GM19455 (cell line): ENCODE results near the gene CRYL1.
A peak's percentile ranks its signal among the peaks of the same experiment; 100 is the strongest.

Source experiments
- ATAC-seq: cut with Tn5 transposase; IDR thresholded peaks from one replicate; pipeline ENCODE4 v1.9.1; 2021; ENCODE audit not compliant: unreplicated experiment

The CRYL1 gene

DNA sequence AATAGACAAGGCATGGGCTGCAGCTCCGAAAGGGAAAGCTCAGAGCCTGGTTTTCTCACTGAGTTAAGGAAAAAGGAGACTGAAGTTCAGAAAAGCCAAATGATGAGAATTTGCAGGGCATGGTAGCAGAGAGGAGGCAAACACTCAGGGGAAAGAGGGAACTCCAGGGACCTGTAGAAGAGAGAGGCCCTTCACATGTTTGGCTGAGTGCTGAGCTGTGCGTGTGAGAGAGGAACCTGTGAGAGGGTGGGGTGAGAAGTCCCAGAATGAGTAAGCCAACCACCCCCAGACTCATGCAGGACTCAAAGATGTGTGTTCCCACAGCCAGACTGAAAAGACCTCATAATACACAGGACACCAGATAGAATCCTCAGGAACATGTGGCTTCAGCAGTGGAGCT lies 2.8 kb upstream of the CRYL1 start:
- ATAC-seq, result peak; percentile 38

DNA sequence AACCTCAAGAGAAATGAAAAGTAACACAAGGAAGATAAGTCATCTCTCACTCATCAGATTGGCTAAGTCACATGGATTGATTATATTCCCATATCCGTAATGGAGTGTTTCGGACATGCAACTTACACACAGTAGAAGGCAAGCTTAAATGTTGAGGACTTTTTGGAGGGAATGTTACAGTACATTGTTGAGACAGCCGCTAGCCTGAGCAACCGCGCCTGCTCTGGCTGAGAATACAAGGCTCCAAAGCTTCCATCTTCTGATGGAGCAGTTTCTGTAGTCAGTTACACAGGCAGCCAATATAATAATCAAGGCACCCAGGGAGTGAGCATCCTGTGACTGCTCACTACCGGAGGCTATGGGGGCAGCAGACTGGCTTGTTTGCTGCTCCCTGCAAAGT lies 1.0 kb upstream of the CRYL1 start:
- ATAC-seq, result no peak

DNA sequence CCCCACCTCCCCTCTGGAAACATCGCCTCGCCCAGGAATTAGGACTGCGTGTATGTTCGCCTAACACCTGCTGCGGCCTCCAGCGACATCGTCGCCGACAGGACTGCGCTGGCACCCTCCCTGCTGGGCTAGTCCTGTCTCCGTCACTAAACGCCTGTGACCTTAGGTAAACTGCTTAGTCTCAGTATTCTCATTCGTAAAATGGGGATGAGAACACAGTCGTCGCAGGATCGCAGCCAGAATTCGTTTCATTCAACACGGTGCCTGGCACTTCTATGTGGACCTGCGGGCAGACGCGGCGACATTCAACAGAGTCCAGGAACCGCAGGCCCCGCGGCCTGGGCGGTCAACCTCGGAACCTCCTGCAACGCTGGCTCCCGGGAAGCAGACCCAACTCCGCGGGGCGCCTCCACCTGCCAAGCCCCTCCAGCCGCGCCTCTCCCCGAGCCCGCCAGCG lies 485 bp downstream of the CRYL1 start:
- peak; percentile 6 for ATAC-seq

GRCh38 chr13:20521364-20522115 lies 4.1 kb downstream of the CRYL1 start:
- ATAC-seq, result no peak

GRCh38 chr13:20519875-20520274 lies 5.8 kb downstream of the CRYL1 start:
- no peak for ATAC-seq

DNA sequence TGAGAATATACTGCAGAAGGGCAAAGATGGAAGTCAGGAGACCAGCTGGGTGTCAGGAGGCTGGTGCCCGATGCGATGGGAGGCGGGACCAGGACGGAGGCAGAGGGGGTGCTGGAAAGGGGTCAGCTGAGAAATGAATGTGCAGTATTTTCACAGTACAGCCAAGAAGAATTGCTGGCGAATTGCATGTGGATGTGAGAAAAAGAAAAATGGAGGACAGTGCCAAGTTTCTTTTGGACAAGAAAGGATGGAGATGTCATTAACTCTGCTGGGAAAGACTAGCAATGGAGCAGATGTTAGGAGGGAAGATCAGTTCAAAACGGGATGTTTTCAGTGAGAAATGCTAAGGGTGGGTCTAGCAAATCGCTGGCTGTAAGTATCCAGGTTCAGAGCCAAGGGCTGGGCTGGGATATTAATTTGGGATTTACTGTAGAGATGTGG lies 7.0 kb downstream of the CRYL1 start:
- no peak for ATAC-seq

GRCh38 chr13:20514866-20515265 lies 10.8 kb downstream of the CRYL1 start:
- ATAC-seq, result no peak

DNA sequence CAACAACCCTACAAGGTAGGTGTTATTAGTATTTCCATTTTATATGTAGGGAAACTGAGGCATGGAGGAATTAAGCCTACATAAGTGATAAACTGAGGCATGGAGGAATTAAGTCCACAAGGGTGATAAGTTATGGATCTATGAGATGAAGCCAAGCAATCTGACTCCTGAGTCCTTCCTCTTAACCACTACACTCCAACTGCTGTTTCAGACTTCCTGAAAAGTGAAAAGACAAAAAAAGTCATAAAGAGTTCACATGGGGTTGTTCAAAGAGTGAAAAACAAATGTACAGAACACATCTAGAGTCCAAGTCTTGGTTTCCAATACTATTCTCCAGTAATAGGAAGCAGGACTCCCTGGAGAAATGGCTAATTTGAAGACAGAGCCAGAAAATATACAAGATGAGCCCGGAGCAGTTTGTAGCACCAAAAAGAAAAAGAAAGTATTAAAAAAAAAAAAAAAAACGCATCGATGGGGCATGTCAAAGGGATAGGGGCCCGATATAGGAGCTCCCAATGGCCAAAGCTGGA lies 12.1 kb downstream of the CRYL1 start:
- ATAC-seq, result no peak

GRCh38 chr13:20512042-20512683 lies 13.5 kb downstream of the CRYL1 start:
- ATAC-seq, result no peak

DNA sequence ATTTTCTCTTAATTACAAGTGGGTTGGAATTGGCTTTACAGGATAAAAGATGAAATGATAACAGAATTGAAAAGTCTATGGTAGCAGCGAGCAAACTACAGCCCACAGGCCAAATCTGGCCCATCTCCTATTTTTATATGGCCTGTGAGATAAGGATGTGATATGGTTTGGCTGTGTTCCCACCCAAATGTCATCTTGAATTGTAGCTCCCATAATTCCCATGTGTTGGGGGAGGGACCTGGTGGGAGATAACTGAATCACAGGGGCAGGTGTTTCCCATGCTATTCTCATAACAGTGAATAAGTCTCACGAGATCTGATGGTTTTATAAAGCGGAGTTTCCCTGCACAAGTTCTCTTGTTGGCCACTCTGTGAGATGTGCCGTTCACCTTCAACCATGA lies 19.0 kb downstream of the CRYL1 start:
- no peak for ATAC-seq

GRCh38 chr13:20505405-20506366 lies 20.0 kb downstream of the CRYL1 start:
- no peak for ATAC-seq

DNA sequence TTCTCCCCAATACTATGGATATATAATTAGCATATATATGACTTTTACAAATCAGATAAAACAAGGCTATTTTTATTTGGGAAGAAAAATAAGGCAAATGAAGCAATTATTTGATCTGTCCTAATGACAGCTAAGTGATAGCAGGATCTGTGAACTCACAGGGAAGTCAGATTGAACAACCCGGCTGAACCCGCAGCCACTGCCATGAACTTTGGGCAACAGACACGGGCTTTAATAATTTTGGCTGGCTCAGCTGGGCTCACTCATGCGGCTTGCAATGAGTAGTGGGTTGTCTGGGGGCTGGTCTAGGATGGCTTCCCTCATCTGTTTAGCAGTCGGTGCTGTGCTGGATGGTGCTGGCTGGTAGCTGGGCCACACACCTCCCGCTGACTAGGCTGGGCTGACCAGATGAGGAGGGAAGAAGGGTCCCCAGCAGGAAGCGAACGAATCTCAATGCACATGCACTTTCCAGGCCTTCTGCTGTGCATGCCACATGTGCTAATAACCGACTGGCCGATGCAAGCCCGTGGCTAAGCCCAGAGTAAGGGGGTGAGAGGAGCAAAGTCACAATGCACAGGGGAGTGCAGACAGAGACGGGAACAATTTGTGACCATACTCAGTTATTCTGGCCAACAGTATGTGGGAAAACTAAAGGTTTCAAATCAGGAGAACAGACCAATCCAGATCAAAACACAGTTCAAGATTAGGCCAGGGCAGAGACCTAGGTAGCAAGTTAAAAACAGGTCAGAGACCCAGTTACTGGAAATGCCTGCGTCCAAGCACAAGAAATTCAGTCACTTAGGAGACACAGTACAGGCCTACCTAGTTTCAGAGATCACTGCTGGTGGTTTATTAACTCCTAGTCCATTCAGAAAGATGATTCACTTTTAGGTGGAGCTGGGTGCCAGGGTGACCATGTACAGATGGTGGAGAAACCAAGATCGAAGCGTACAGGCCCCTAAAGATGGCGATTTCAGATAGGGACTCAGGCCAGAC lies 22.3 kb downstream of the CRYL1 start:
- ATAC-seq, result no peak

GRCh38 chr13:20501592-20501991 lies 24.1 kb downstream of the CRYL1 start:
- no peak for ATAC-seq

GRCh38 chr13:20501120-20501519 lies 24.5 kb downstream of the CRYL1 start:
- ATAC-seq, result no peak

- no peak for ATAC-seq
Observed at GRCh38 chr13:20499986-20500385, 25.7 kb downstream of the CRYL1 start.

- ATAC-seq, result no peak
Observed at GRCh38 chr13:20498659-20499058, 27.0 kb downstream of the CRYL1 start.

DNA sequence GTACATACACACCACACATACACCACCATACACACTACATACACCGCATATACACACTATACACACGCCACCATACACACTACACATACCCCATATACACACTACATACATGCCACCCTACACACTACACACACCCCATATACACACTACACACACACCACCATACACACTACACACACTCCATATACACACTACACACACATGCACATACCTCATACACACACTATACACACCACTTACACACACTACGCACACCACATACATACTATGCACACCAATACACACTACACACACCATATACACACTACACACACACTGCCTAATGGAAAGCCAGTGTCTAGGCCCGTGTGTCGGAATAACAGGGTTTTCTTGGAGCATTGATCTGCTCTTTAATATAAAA lies 27.5 kb downstream of the CRYL1 start:
- no peak for ATAC-seq

GRCh38 chr13:20497006-20497775 lies 28.5 kb downstream of the CRYL1 start:
- ATAC-seq, result no peak
